ENCODE results near the gene CCDC28A. TPM values are rescaled to one million over a fixed set of nuclear protein-coding genes. Genes with fewer than 3 reads are reported as not detected.

The CCDC28A gene
- total RNA-seq, 4 donors from 2014 or later, result 4.6 to 8.4 (median 5.6) TPM

DNA sequence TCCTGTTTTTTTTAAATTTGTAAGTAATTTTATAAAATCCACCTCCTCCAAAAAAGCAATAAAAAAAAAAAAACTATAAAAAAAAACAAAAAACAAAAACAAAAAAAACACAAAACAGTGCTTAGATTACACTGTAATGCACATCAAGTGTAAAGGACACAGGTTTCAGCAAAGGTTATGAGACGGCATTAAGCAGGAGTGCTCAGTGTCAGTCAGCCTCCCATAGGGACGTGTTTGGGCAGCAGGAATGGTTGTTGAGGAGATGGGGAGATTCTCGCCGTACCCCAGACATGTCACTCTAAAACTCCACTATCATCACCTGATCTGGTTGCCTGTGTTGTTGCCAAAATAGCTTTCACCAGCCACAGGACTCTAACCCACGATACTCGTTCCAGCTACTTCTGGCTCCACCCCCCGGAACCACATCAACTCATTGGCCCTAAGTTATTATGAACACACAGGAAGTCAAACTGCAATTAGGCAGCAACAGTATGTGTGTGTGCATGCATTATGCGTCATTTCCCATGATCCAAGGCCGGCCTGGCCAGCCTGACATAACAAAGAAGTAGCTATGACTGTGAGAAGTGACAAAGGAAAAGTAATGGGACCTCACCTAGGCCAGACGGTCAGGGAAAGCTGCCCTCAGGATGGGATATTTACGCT is 51.0 kb downstream of the CCDC28A start:
- DNase-seq, result no peak
- no peak for TF ChIP-seq POLR2A (IDR thresholded peaks at IDR 0.05)
- TF ChIP-seq, protein P1, sequence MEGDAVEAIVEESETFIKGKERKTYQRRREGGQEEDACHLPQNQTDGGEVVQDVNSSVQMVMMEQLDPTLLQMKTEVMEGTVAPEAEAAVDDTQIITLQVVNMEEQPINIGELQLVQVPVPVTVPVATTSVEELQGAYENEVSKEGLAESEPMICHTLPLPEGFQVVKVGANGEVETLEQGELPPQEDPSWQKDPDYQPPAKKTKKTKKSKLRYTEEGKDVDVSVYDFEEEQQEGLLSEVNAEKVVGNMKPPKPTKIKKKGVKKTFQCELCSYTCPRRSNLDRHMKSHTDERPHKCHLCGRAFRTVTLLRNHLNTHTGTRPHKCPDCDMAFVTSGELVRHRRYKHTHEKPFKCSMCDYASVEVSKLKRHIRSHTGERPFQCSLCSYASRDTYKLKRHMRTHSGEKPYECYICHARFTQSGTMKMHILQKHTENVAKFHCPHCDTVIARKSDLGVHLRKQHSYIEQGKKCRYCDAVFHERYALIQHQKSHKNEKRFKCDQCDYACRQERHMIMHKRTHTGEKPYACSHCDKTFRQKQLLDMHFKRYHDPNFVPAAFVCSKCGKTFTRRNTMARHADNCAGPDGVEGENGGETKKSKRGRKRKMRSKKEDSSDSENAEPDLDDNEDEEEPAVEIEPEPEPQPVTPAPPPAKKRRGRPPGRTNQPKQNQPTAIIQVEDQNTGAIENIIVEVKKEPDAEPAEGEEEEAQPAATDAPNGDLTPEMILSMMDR (IDR thresholded peaks at IDR 0.05 in 4 of 5, conservative IDR thresholded peaks at IDR 0.05 in 1 of 5), result no peak
- no peak for ATAC-seq
- no peaks in the 10 kb centered on the region for H3K9me3 ChIP-seq
- no peak overlapping the region for H3K27ac ChIP-seq
- no peaks in the 10 kb centered on the region for H3K36me3 ChIP-seq
- H3K4me1 ChIP-seq, result no peaks in the 10 kb centered on the region
- no peaks in the 10 kb centered on the region for H3K27me3 ChIP-seq
- intact Hi-C loops (cut with DNase I; ENCODE audit: low total_unique reads) (no loop called here), in situ Hi-C loops (cut with MboI; ENCODE audit: low sequenced_read_pairs in 4 of 4) (loop anchor here in 2 of 4 donors (25.0 kb wide), 1 partner anchor 538 kb away; the partner anchor contains the start of gene CITED2 (in 2 of the 2))
- no peak overlapping the region for H3K4me3 ChIP-seq

DNA sequence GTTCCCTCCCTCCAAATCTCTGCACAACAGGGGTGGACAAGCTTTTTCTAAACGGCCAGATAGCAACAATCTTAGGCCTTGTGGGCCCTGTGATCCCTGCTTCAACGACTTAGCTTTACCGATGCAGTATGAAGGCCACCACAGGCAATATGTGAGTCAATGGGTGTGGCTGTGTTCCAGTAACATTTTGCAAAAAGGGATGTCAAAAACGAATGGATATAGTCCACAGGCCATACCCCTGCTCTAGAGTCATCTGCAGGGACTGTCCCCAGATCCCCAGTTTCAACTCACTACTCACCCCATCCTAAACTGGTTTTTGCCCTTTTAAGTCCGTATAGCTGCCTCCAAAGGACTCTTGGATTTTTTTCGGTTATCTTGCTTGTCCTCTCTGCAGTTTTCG is 56.7 kb downstream of the CCDC28A start:
- Histone ChIP-seq H3K36me3 (no peaks in the 10 kb centered on the region), H3K4me3 (no peak overlapping the region), H3K27ac (no peak overlapping the region), H3K4me1 (no peaks in the 10 kb centered on the region), H3K9me3 (no peaks in the 10 kb centered on the region), H3K27me3 (no peaks in the 10 kb centered on the region)
- in situ Hi-C loops (cut with MboI; ENCODE audit: low sequenced_read_pairs in 4 of 4), result no loop called here
- intact Hi-C loops (cut with DNase I; ENCODE audit: low total_unique reads), result no loop called here
- no peak for ATAC-seq
- no peak for DNase-seq
- TF ChIP-seq POLR2A (IDR thresholded peaks at IDR 0.05), result no peak
- TF ChIP-seq, protein P1 (IDR thresholded peaks at IDR 0.05 in 4 of 5, conservative IDR thresholded peaks at IDR 0.05 in 1 of 5), result no peak

DNA sequence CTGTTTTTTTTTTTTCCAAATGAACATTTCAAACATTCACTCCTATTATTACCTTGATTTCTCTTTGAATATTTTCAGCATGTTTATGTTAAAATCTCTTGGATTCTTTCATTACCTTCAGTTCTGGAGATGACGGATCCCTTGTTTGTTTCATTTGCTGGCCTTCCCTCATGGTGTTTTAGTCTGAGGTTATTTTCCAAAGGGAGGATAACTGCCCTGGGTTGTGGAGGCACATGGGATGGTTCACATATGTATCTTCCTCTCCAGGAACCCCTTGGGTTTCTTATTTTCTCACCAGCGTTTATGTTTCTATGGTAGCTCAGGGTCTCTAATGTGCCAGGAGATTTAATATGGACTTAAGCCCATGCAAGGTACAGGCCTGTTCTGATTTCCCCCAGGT is 58.6 kb downstream of the CCDC28A start:
- intact Hi-C loops (cut with DNase I; ENCODE audit: low total_unique reads), result no loop called here
- H3K4me3 ChIP-seq, result no peak overlapping the region
- no peak overlapping the region for H3K27ac ChIP-seq
- no peak for TF ChIP-seq POLR2A (IDR thresholded peaks at IDR 0.05)
- TF ChIP-seq, protein P1 (IDR thresholded peaks at IDR 0.05 in 4 of 5, conservative IDR thresholded peaks at IDR 0.05 in 1 of 5), result no peak
- DNase-seq (no peak), ATAC-seq (no peak)
- H3K36me3 ChIP-seq, result no peaks in the 10 kb centered on the region
- no peaks in the 10 kb centered on the region for H3K4me1 ChIP-seq
- no peaks in the 10 kb centered on the region for H3K27me3 ChIP-seq
- H3K9me3 ChIP-seq, result no peaks in the 10 kb centered on the region
- in situ Hi-C loops (cut with MboI; ENCODE audit: low sequenced_read_pairs in 4 of 4), result no loop called here

DNA sequence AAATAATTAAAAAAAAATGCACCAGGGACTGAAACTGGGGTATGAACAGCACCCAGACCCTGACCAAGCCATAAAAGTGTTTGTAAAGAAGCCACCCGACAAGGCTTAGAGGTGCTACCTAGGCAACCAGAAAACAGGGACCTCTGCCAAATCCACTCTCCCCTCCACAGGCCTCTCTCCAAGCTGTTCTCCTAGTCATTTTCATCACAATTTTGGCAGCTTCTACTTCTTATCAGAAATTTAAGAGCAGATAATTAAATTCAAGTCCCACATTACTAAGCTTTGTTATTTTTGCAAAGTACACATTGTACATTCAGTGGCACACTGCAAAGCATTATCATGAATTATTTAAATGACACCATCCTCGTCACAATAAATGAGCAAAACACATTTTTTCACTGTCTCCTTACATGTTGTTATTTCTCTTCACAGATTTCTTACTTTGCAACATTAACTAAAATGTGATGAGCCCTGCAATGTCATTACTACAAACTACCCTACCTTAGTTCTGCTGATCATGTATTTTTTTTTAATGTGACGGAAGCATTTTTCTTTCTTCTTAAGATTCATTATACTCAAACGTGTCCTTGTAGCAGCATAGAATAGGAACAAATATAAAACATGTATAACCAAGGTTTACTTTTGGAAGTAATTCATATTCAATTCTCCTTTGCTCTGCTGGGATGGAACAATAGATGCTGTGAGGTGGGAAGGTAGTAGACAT is 60.4 kb downstream of the CCDC28A start:
- H3K27me3 ChIP-seq, result no peaks in the 10 kb centered on the region
- ATAC-seq, result no peak
- no peak overlapping the region for H3K27ac ChIP-seq
- DNase-seq, result no peak
- no peak overlapping the region for H3K4me3 ChIP-seq
- intact Hi-C loops (cut with DNase I; ENCODE audit: low total_unique reads), result no loop called here
- in situ Hi-C loops (cut with MboI; ENCODE audit: low sequenced_read_pairs in 4 of 4), result no loop called here
- H3K36me3 ChIP-seq, result no peaks in the 10 kb centered on the region
- no peaks in the 10 kb centered on the region for H3K9me3 ChIP-seq
- no peaks in the 10 kb centered on the region for H3K4me1 ChIP-seq
- TF ChIP-seq, protein P1 (IDR thresholded peaks at IDR 0.05 in 4 of 5, conservative IDR thresholded peaks at IDR 0.05 in 1 of 5), result no peak
- TF ChIP-seq POLR2A (IDR thresholded peaks at IDR 0.05), result no peak
